Liver (tissue), 9 donors: ENCODE measurements around the gene KHDRBS2. TPM values are rescaled to one million over a fixed set of nuclear protein-coding genes. Genes with fewer than 3 reads are reported as not detected.

Source experiments
- DNase-seq: peaks from one replicate; pipeline ENCODE4 v3.0.0-alpha.2; 2017; ENCODE audit warnings: low spot score
- H3K27ac ChIP-seq, 2 donors: one replicate each; pipeline ENCODE4 v1.7.0; 2013; ENCODE audit warnings: inconsistent platforms in 2 of 2, low read length in 2 of 2, control low read depth in 1 of 2, low read depth in 1 of 2, mild to moderate bottlenecking in 1 of 2
- H3K27me3 ChIP-seq, 4 donors: one replicate each; pipeline versions ENCODE4 v1.6.1 to v1.7.0; 2013; ENCODE audit warnings: low read length in 3 of 4, inconsistent platforms in 1 of 4, mild to moderate bottlenecking in 1 of 4, moderate library complexity in 1 of 4; ENCODE audit not compliant: control insufficient read depth in 4 of 4, insufficient read depth in 4 of 4
- H3K36me3 ChIP-seq, 4 donors: one replicate each; pipeline versions ENCODE4 v1.6.1 to v1.7.0; 2013; ENCODE audit warnings: low read length in 3 of 4, mild to moderate bottlenecking in 3 of 4, low read depth in 1 of 4, moderate library complexity in 1 of 4; ENCODE audit not compliant: control insufficient read depth in 4 of 4, insufficient read depth in 3 of 4
- H3K4me1 ChIP-seq, 4 donors: one replicate each; pipeline versions ENCODE4 v1.6.1 to v1.7.0; 2013; ENCODE audit warnings: low read length in 3 of 4, mild to moderate bottlenecking in 3 of 4, moderate library complexity in 1 of 4; ENCODE audit not compliant: control insufficient read depth in 4 of 4, insufficient read depth in 4 of 4
- H3K4me3 ChIP-seq, 3 donors: one replicate each; pipeline versions ENCODE4 v1.6.1 to v1.7.0; 2013; ENCODE audit warnings: low read length in 3 of 3, control low read depth in 1 of 3, low read depth in 1 of 3, mild to moderate bottlenecking in 1 of 3
- H3K9ac ChIP-seq, 2 donors: one replicate each; pipeline ENCODE4 v1.7.0; 2013; ENCODE audit warnings: low read length in 2 of 2, mild to moderate bottlenecking in 2 of 2, moderate library complexity in 2 of 2, control low read depth in 1 of 2, low read depth in 1 of 2
- H3K9me3 ChIP-seq, 4 donors: one replicate each; pipeline versions ENCODE4 v1.6.1 to v1.7.0; 2013; ENCODE audit warnings: low read length in 3 of 4; ENCODE audit not compliant: control insufficient read depth in 4 of 4
- EGR1 ChIP-seq, 2 donors: IDR thresholded peaks; 2 replicates each; pipeline ENCODE4 v1.6.1; 2016 to 2018; ENCODE audit warnings: antibody characterized with exemption in 2 of 2, low read depth in 2 of 2
- FOXA1 ChIP-seq: IDR thresholded peaks from 2 replicates; pipeline ENCODE4 v1.6.1; 2016; ENCODE audit warnings: antibody characterized with exemption
- FOXA2 ChIP-seq: IDR thresholded peaks from 2 replicates; pipeline ENCODE4 v1.6.1; 2016; ENCODE audit warnings: antibody characterized with exemption
- HNF4A ChIP-seq, 2 donors: conservative IDR thresholded peaks; 2 replicates each; pipeline ENCODE4 v1.6.1; 2016; ENCODE audit warnings: antibody characterized with exemption in 2 of 2, mild to moderate bottlenecking in 2 of 2
- HNF4G ChIP-seq: IDR thresholded peaks from 2 replicates; pipeline ENCODE4 v1.6.1; 2016; ENCODE audit warnings: antibody characterized with exemption
- JUND ChIP-seq, 2 donors: IDR thresholded peaks; 2 replicates each; pipeline ENCODE4 v1.6.1; 2016; ENCODE audit warnings: antibody characterized with exemption in 2 of 2
- NR2F2 ChIP-seq: IDR thresholded peaks from 2 replicates; pipeline ENCODE4 v1.6.1; 2016; ENCODE audit warnings: antibody characterized with exemption
- RAD21 ChIP-seq, 2 donors: IDR thresholded peaks; 2 replicates each; pipeline ENCODE4 v1.6.1; 2016; ENCODE audit warnings: antibody characterized with exemption in 2 of 2, mild to moderate bottlenecking in 2 of 2
- SP1 ChIP-seq: IDR thresholded peaks from 2 replicates; pipeline ENCODE4 v1.6.1; 2018; ENCODE audit warnings: antibody characterized with exemption, mild to moderate bottlenecking
- YY1 ChIP-seq: IDR thresholded peaks from 2 replicates; pipeline ENCODE4 v1.6.1; 2016; ENCODE audit warnings: antibody characterized with exemption, mild to moderate bottlenecking
- WGBS: extraction: QIAGEN DNeasy Blood & Tissue Kit; methylation state at CpG from one replicate; pipeline ENCODE4 v1.1.7; 2013; 5-methylcytosine and 5-hydroxymethylcytosine counted together
- polyA plus RNA-seq, 2 donors: library from polyadenylated mRNA; stranded (reverse) in 1 of 2; unstranded in 1 of 2; fragments of 200-250 nt in 1 of 2; fragments of >200 nt in 1 of 2; fragmentation: Nextera tagmentation in 1 of 2; extraction: Ambion mirVana in 1 of 2; gene quantifications; one replicate each; pipeline versions ENCODE4 v1.2.1 to v1.2.3, GENCODE V29; 2013 to 2015
- total RNA-seq, 2 donors: library from RNA; depleted of rRNA; stranded (reverse); fragments of >200 nt; gene quantifications; one replicate each; pipeline ENCODE4 v1.2.3, GENCODE V29; 2014
- TF ChIP-seq, protein P1 (sequence below): IDR thresholded peaks from 2 replicates; pipeline ENCODE4 v1.6.1; 2016; ENCODE audit warnings: antibody characterized with exemption
- TF ChIP-seq, protein P2 (sequence below): IDR thresholded peaks from 2 replicates; pipeline ENCODE4 v1.6.1; 2016; ENCODE audit warnings: antibody characterized with exemption, mild to moderate bottlenecking
- TF ChIP-seq, protein P3 (sequence below): IDR thresholded peaks from 2 replicates; pipeline ENCODE4 v1.6.1; 2016; ENCODE audit warnings: antibody characterized with exemption
- TF ChIP-seq, protein P4 (sequence below): fragments of 150-350 bp; IDR thresholded peaks from 2 replicates; pipeline ENCODE4 v1.5.1; 2017; ENCODE audit warnings: improper control_type of control experiment, low read depth, low read length; ENCODE audit not compliant: missing input control
- TF ChIP-seq, protein P5 (sequence below): IDR thresholded peaks from 2 replicates; pipeline ENCODE4 v1.6.1; 2016; ENCODE audit warnings: antibody characterized with exemption
- donor health status: healthy.
- donor health status: healthy.
- donor health status: healthy.
- donor health status: healthy.
- donor health status: healthy.

KHDRBS2 gene
- total and polyA plus RNA-seq, 4 donors = 0.08 to 1.1 TPM; not detected in 2

DNA sequence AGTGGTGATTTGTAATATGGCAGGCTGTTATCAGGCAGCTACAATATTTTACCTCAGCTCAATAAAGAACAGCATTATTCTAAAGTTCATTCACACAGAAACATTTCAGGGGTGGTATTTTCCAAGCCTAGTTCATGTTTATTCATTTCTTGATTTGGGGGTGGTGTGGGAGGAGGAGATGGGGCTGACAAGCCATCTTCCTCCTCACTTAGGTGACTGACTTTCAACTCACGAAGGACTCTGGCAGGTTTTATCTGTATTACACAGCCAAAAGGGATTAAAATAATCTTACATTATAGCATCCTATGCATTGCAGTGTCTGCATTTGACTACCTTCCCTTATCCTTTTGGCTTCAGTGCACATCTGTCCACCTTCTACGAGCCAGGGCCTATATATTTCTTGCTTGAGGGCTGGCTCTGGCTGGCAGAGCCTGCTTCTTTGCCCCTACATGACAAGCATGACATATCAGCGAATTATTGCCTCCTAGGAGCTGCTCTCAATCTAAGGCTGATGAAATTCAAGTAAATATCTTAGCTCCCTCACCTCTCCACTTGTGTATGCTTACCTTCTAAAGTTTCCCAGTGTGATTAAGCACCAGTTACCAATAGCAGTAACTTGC is 20.0 kb downstream of the KHDRBS2 start:
- Histone ChIP-seq H3K4me1 (no peaks in the 10 kb centered on the region), H3K4me3 (no peak overlapping the region), H3K27ac (no peak overlapping the region), H3K36me3 (no peaks in the 10 kb centered on the region), H3K9me3 (no peaks in the 10 kb centered on the region), H3K9ac (no peak overlapping the region), H3K27me3 (no peaks in the 10 kb centered on the region)
- WGBS = 82% methylated on average over 3 of the region's 3 CpGs
- DNase-seq = no peak
- TF ChIP-seq HNF4A (conservative IDR thresholded peaks at IDR 0.05) (no peak), RAD21 (IDR thresholded peaks at IDR 0.05) (no peak), JUND (IDR thresholded peaks at IDR 0.05) (no peak), YY1 (no peak), EGR1 (IDR thresholded peaks at IDR 0.05; ENCODE audit: low read depth in 2 of 2) (no peak), HNF4G (no peak), FOXA1 (no peak), NR2F2 (no peak)
- TF ChIP-seq, protein P1, sequence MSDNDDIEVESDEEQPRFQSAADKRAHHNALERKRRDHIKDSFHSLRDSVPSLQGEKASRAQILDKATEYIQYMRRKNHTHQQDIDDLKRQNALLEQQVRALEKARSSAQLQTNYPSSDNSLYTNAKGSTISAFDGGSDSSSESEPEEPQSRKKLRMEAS = no peak
- TF ChIP-seq, protein P2, sequence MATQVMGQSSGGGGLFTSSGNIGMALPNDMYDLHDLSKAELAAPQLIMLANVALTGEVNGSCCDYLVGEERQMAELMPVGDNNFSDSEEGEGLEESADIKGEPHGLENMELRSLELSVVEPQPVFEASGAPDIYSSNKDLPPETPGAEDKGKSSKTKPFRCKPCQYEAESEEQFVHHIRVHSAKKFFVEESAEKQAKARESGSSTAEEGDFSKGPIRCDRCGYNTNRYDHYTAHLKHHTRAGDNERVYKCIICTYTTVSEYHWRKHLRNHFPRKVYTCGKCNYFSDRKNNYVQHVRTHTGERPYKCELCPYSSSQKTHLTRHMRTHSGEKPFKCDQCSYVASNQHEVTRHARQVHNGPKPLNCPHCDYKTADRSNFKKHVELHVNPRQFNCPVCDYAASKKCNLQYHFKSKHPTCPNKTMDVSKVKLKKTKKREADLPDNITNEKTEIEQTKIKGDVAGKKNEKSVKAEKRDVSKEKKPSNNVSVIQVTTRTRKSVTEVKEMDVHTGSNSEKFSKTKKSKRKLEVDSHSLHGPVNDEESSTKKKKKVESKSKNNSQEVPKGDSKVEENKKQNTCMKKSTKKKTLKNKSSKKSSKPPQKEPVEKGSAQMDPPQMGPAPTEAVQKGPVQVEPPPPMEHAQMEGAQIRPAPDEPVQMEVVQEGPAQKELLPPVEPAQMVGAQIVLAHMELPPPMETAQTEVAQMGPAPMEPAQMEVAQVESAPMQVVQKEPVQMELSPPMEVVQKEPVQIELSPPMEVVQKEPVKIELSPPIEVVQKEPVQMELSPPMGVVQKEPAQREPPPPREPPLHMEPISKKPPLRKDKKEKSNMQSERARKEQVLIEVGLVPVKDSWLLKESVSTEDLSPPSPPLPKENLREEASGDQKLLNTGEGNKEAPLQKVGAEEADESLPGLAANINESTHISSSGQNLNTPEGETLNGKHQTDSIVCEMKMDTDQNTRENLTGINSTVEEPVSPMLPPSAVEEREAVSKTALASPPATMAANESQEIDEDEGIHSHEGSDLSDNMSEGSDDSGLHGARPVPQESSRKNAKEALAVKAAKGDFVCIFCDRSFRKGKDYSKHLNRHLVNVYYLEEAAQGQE = no peak
- TF ChIP-seq, protein P3, sequence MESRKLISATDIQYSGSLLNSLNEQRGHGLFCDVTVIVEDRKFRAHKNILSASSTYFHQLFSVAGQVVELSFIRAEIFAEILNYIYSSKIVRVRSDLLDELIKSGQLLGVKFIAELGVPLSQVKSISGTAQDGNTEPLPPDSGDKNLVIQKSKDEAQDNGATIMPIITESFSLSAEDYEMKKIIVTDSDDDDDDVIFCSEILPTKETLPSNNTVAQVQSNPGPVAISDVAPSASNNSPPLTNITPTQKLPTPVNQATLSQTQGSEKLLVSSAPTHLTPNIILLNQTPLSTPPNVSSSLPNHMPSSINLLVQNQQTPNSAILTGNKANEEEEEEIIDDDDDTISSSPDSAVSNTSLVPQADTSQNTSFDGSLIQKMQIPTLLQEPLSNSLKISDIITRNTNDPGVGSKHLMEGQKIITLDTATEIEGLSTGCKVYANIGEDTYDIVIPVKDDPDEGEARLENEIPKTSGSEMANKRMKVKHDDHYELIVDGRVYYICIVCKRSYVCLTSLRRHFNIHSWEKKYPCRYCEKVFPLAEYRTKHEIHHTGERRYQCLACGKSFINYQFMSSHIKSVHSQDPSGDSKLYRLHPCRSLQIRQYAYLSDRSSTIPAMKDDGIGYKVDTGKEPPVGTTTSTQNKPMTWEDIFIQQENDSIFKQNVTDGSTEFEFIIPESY = no peak
- TF ChIP-seq, protein P4, sequence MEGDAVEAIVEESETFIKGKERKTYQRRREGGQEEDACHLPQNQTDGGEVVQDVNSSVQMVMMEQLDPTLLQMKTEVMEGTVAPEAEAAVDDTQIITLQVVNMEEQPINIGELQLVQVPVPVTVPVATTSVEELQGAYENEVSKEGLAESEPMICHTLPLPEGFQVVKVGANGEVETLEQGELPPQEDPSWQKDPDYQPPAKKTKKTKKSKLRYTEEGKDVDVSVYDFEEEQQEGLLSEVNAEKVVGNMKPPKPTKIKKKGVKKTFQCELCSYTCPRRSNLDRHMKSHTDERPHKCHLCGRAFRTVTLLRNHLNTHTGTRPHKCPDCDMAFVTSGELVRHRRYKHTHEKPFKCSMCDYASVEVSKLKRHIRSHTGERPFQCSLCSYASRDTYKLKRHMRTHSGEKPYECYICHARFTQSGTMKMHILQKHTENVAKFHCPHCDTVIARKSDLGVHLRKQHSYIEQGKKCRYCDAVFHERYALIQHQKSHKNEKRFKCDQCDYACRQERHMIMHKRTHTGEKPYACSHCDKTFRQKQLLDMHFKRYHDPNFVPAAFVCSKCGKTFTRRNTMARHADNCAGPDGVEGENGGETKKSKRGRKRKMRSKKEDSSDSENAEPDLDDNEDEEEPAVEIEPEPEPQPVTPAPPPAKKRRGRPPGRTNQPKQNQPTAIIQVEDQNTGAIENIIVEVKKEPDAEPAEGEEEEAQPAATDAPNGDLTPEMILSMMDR = no peak
- TF ChIP-seq, protein P5, sequence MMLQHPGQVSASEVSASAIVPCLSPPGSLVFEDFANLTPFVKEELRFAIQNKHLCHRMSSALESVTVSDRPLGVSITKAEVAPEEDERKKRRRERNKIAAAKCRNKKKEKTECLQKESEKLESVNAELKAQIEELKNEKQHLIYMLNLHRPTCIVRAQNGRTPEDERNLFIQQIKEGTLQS = no peak

DNA sequence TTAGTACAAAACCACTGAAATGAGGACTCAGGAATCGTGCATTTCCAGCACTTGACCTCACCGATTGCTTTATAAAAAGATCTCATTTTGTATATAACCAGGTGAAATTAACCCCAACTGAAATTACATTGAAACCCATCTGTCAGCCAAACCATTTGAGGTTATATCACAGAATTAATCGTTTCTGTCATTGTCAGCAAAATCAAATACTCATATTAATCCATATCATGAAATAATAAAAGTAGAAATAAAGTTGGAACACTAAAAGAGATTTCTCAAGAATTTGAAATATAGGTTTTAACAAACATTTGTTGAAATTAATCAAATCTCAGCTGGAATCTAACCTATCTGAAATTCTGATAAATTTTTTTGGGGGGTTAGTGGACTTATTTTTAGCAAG is 23.7 kb downstream of the KHDRBS2 start:
- no peaks in the 10 kb centered on the region for H3K36me3 ChIP-seq
- H3K27ac ChIP-seq = no peak overlapping the region
- no peak overlapping the region for H3K9ac ChIP-seq
- no peaks in the 10 kb centered on the region for H3K4me1 ChIP-seq
- WGBS = 89% methylated on average over 3 of the region's 3 CpGs
- H3K4me3 ChIP-seq = no peak overlapping the region
- H3K9me3 ChIP-seq = no peaks in the 10 kb centered on the region
- no peaks in the 10 kb centered on the region for H3K27me3 ChIP-seq
- no peak for DNase-seq
- TF ChIP-seq SP1 (no peak), YY1 (no peak), HNF4A (conservative IDR thresholded peaks at IDR 0.05) (no peak), FOXA2 (no peak), FOXA1 (no peak)
- TF ChIP-seq, protein P5 = no peak
- TF ChIP-seq, protein P3 = no peak
